Measurements from ENCODE around the gene TEX35.
"Not testable (repeated sequence)": the region's sequence is repeated elsewhere in the genome, so short reads cannot be mapped to it uniquely, and the experiment has no call there.

Gene TEX35

GRCh38 chr1:178498896-178499675 lies 13.8 kb upstream of the TEX35 start:
- no peak for FAIRE-seq
- TF ChIP-seq SPI1 (IDR thresholded peaks at IDR 0.05; ENCODE audit: low read depth, low read length), result no peak
- TF ChIP-seq TAF1 (IDR thresholded peaks at IDR 0.05; ENCODE audit: low read depth, low read length), result no peak
- TF ChIP-seq PAX5 (IDR thresholded peaks at IDR 0.05; ENCODE audit: insufficient read depth, low read length, severe bottlenecking), result no peak
- TF ChIP-seq POU2F2 (IDR thresholded peaks at IDR 0.05; ENCODE audit: low read depth, low read length), result no peak
- TF ChIP-seq POLR2A (IDR thresholded peaks at IDR 0.05; ENCODE audit: low read depth, low read length), result no peak
- TF ChIP-seq POLR2AphosphoS5 (IDR thresholded peaks at IDR 0.05; ENCODE audit: low read depth, low read length), result no peak
- no peak for DNase-seq (ENCODE audit: insufficient read length, low spot score)

GRCh38 chr1:178500091-178500770 lies 12.7 kb upstream of the TEX35 start:
- TF ChIP-seq PAX5 (IDR thresholded peaks at IDR 0.05; ENCODE audit: insufficient read depth, low read length, severe bottlenecking) (no peak), POLR2AphosphoS5 (IDR thresholded peaks at IDR 0.05; ENCODE audit: low read depth, low read length) (no peak), TAF1 (IDR thresholded peaks at IDR 0.05; ENCODE audit: low read depth, low read length) (no peak), POU2F2 (IDR thresholded peaks at IDR 0.05; ENCODE audit: low read depth, low read length) (no peak), POLR2A (IDR thresholded peaks at IDR 0.05; ENCODE audit: low read depth, low read length) (no peak), SPI1 (IDR thresholded peaks at IDR 0.05; ENCODE audit: low read depth, low read length) (no peak)
- FAIRE-seq (no peak), DNase-seq (ENCODE audit: insufficient read length, low spot score) (no peak)

DNA sequence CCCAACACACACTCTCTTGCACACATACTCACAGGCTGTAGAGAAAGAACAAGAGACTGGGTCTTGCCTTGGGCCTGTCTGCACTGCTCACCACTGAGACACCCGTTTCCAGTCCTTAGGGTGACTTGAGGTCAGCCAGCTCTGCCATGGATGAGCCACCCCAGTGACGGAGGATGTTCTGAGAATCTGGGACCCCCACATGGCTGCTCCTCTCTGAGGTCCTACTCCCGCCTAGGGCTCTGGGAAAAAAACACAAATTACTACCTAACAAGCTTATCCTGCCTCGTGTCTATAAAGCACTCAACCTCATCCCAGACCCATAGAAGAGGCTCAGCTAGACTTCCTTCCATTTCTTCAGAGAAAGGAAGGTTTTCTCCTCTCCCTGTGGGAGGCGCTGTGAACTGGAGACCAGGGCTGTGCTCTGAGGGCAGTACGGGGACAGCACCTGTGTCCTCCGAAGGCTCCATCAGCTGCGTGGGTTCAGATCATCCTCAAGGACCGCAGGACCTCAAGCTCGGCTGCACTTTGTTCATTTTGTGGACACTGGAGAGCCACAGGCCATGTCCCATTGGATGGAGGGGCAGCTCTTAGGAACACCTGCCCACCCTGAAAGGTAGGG lies 11.9 kb upstream of the TEX35 start:
- TF ChIP-seq POLR2AphosphoS5 (IDR thresholded peaks at IDR 0.05; ENCODE audit: low read depth, low read length), result no peak
- no peak for TF ChIP-seq SPI1 (IDR thresholded peaks at IDR 0.05; ENCODE audit: low read depth, low read length)
- TF ChIP-seq TAF1 (IDR thresholded peaks at IDR 0.05; ENCODE audit: low read depth, low read length), result no peak
- no peak for TF ChIP-seq PAX5 (IDR thresholded peaks at IDR 0.05; ENCODE audit: insufficient read depth, low read length, severe bottlenecking)
- no peak for TF ChIP-seq POU2F2 (IDR thresholded peaks at IDR 0.05; ENCODE audit: low read depth, low read length)
- no peak for TF ChIP-seq POLR2A (IDR thresholded peaks at IDR 0.05; ENCODE audit: low read depth, low read length)
- no peak for DNase-seq (ENCODE audit: insufficient read length, low spot score)
- no peak for FAIRE-seq

- TF ChIP-seq POLR2AphosphoS5 (IDR thresholded peaks at IDR 0.05; ENCODE audit: low read depth, low read length) (no peak), TAF1 (IDR thresholded peaks at IDR 0.05; ENCODE audit: low read depth, low read length) (no peak), POU2F2 (IDR thresholded peaks at IDR 0.05; ENCODE audit: low read depth, low read length) (no peak)
- DNase-seq (ENCODE audit: insufficient read length, low spot score) (peak; percentile 77), FAIRE-seq (no peak)
Observed at GRCh38 chr1:178501705-178502329, 11.1 kb upstream of the TEX35 start.

DNA sequence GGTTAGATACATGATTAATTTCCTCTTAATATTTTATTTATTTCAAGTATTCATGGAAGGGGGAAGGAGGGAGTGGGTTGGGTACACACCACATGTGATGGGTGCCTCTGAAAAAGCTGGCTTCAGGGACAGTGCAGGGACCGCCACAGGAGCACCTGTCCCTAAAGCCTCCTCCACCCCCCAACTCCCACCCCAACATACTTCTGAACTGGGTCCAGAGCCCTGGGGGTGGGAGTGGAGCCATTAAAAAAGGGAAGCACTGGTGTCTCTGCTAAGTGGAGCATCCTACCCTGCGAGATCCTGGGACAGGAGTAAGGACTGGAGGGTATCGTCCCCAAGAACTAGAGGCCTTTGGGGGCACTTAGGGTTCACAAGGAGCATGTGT lies 10.6 kb upstream of the TEX35 start:
- TF ChIP-seq SPI1 (IDR thresholded peaks at IDR 0.05; ENCODE audit: low read depth, low read length), result no peak
- no peak for TF ChIP-seq POLR2AphosphoS5 (IDR thresholded peaks at IDR 0.05; ENCODE audit: low read depth, low read length)
- no peak for TF ChIP-seq POLR2A (IDR thresholded peaks at IDR 0.05; ENCODE audit: low read depth, low read length)
- no peak for TF ChIP-seq PAX5 (IDR thresholded peaks at IDR 0.05; ENCODE audit: insufficient read depth, low read length, severe bottlenecking)
- TF ChIP-seq TAF1 (IDR thresholded peaks at IDR 0.05; ENCODE audit: low read depth, low read length), result no peak
- no peak for TF ChIP-seq POU2F2 (IDR thresholded peaks at IDR 0.05; ENCODE audit: low read depth, low read length)
- DNase-seq (ENCODE audit: insufficient read length, low spot score), result no peak
- no peak for FAIRE-seq

GRCh38 chr1:178502856-178503255 lies 10.1 kb upstream of the TEX35 start:
- TF ChIP-seq POLR2AphosphoS5 (IDR thresholded peaks at IDR 0.05; ENCODE audit: low read depth, low read length), result no peak
- no peak for TF ChIP-seq POU2F2 (IDR thresholded peaks at IDR 0.05; ENCODE audit: low read depth, low read length)
- no peak for TF ChIP-seq PAX5 (IDR thresholded peaks at IDR 0.05; ENCODE audit: insufficient read depth, low read length, severe bottlenecking)
- TF ChIP-seq SPI1 (IDR thresholded peaks at IDR 0.05; ENCODE audit: low read depth, low read length), result no peak
- no peak for TF ChIP-seq TAF1 (IDR thresholded peaks at IDR 0.05; ENCODE audit: low read depth, low read length)
- no peak for TF ChIP-seq POLR2A (IDR thresholded peaks at IDR 0.05; ENCODE audit: low read depth, low read length)
- FAIRE-seq, result no peak

GRCh38 chr1:178503316-178503715 lies 9.6 kb upstream of the TEX35 start:
- DNase-seq (ENCODE audit: insufficient read length, low spot score); FAIRE-seq: not testable (repeated sequence)

More at GRCh38 chr1:178502856-178503255, 10.1 kb upstream of the TEX35 start:
- DNase-seq (ENCODE audit: insufficient read length, low spot score), result no peak

DNA sequence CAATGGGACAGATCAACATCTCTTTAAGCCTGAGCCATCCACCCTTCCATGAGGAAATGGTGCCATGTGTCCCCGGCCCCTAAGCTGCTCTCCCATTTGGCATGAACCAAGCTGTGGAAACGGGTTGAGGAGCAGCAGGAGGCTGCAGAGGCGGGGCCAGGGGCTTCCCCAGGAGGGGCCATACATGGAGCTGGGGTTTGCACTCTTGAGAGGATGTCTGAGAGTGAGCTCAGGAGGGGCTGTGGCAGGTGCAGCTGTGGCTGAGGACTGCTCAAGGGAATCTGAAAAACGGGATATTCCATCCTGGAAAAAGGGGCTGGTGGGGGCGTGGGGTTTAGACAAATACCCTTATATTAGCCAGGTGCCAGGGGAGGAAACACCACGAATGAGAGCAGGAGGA lies 9.1 kb upstream of the TEX35 start:
- FAIRE-seq (no peak), DNase-seq (ENCODE audit: insufficient read length, low spot score) (no peak)
- TF ChIP-seq POU2F2 (IDR thresholded peaks at IDR 0.05; ENCODE audit: low read depth, low read length) (no peak), PAX5 (IDR thresholded peaks at IDR 0.05; ENCODE audit: insufficient read depth, low read length, severe bottlenecking) (no peak), TAF1 (IDR thresholded peaks at IDR 0.05; ENCODE audit: low read depth, low read length) (no peak), SPI1 (IDR thresholded peaks at IDR 0.05; ENCODE audit: low read depth, low read length) (no peak), POLR2AphosphoS5 (IDR thresholded peaks at IDR 0.05; ENCODE audit: low read depth, low read length) (no peak), POLR2A (IDR thresholded peaks at IDR 0.05; ENCODE audit: low read depth, low read length) (no peak)

- FAIRE-seq, result no peak
- TF ChIP-seq POLR2AphosphoS5 (IDR thresholded peaks at IDR 0.05; ENCODE audit: low read depth, low read length), result no peak
Observed at GRCh38 chr1:178504286-178504685, 8.6 kb upstream of the TEX35 start.

More at GRCh38 chr1:178504286-178504685, 8.6 kb upstream of the TEX35 start:
- no peak for DNase-seq (ENCODE audit: insufficient read length, low spot score)

Measured in GM12891 (cell line).